HG02571 (cell line): ENCODE results near the gene MAP3K14.
"Not testable (repeated sequence)": the region's sequence is repeated elsewhere in the genome, so short reads cannot be mapped to it uniquely, and the experiment has no call there.

ENCODE experiments used
- ATAC-seq: cut with Tn5 transposase; IDR thresholded peaks from one replicate; pipeline ENCODE4 v1.9.1; 2021; ENCODE audit warnings: mild to moderate bottlenecking, moderate library complexity; ENCODE audit not compliant: unreplicated experiment

MAP3K14 gene

DNA sequence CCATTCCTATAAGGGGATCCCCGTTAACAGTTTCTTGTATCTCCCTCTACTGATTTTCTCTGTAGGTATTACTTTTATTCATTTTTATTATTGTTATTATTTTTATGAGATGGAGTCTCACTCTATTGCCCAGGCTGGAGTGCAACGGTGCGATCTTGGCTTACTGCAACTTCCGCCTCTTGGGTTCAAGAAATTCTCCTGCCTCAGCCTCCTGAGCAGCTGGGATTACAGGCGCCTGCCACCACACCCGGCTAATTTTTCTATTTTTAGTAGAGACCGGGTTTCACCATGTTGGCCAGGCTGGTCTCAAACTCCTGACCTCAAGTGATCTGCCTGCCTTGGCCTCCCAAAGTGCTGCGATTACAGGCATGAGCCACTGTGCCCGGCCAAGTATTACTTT is 14.6 kb downstream of the MAP3K14 start:
- not testable (repeated sequence) for ATAC-seq

DNA sequence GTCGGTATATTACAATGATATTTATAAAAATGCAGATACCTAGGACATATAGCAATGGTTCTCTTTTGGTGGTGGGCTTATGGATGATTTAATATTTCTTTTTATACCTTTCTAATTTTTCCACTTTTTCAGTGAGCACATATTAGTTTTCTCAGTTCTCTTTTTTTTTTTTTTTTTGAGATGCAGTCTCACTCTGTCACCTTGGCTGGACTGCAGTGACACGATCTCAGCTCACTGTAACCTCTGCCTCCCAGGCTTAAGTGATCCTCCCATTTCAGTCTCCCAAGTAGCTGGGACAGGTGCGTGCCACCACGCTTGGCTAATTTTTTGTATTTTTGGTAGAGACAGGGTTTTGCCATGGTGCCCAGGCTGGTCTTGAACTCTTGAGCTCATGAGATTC is 15.1 kb downstream of the MAP3K14 start:
- no peak for ATAC-seq

DNA sequence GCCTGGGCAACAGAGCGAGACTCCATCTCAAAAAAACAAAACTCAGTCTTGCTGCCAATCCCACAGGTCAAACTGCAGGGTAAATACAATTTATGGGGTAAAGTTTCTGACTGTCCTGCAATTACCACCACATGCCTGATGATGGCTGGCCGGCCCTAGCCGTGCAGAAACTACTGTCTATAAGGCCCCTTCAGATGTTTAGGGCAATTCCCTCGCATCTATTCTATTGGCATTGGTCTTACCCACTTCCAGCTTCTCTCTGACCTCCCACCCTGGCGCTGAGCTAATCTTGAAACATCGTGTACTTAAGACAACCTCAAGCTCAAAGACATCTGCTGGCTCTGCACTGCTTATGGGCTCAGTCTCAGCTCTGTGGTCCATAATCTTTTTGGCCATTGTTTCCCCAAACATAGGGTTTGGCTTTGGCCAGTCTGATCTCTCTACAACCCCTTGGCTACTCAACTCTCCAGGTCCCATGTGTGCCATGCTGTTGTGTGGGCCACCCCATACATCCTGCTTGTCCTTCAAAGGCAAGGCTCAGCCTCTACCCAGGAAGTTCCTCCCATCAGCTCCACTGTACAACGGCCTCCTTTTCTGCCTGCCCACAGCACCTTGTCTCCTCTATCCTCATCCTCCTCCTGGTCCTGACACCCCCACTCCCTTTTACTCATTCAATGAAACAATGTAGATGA is 16.6 kb downstream of the MAP3K14 start:
- no peak for ATAC-seq

DNA sequence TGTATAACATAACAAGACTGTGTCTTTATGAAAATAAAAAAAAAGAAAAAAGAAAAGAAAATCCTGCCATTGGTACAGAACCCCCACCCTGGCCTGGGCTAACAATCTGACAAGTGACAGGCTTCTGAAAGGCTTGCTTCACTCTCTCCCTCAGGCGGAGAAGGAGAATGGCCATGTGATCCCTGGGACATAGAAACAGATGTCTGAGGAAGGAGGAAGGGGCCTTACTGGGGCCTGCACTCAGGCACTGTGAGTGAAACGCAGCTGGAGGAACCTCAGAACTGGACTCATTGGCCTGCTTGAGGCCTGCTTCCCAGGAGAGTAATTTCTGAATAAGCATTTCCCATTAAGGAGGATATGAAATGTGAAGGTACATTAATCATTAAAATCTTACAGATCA is 17.5 kb downstream of the MAP3K14 start:
- no peak for ATAC-seq

DNA sequence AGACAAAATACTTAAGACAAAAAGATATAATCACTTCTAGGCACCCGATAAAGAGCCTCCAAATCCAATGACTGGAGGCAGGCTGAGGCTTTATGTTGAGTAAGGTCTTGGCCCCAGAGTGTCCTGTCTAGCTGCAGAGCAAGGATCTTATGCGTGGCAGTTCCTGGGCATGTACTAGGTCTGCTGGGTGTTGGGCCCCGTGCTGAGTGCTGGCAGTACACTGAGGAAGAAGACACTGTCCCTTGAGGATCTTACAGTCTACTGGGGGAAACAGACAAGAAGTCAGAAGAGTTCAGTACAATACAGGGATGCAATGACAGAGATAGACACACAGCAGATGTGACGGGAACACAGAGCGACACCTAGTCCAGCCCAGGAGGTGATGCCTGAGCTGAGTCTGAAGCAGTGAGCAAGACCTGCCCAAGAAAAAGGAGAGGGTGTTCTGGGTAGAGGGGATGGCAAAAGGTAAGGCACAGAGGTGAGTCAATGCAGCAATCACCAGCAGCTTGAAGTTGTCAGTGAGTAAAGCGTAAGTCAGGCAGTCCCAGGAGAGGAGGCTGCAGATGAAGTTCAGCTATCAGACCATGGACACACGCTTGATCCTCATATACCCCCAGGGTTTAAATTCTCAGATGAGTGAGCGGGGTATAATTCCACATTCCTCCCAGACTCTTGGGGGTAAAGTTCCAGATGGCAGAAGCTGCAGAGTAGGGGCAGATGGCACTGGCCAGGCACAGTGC is 18.1 kb downstream of the MAP3K14 start:
- no peak for ATAC-seq

DNA sequence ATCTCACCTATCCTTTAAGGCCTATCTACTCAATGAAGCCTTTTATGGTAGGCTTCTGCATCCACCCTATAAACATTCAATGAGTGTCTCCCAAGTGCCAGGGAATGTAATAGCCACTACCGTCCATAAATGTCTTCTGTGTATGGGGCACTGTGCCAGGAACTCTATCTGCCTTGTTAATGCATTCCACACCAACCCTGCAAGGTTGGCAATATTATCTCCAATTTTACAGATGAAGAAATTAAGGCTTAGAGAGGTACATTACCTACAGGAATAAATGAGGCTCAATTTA is 20.0 kb downstream of the MAP3K14 start:
- ATAC-seq, result no peak

DNA sequence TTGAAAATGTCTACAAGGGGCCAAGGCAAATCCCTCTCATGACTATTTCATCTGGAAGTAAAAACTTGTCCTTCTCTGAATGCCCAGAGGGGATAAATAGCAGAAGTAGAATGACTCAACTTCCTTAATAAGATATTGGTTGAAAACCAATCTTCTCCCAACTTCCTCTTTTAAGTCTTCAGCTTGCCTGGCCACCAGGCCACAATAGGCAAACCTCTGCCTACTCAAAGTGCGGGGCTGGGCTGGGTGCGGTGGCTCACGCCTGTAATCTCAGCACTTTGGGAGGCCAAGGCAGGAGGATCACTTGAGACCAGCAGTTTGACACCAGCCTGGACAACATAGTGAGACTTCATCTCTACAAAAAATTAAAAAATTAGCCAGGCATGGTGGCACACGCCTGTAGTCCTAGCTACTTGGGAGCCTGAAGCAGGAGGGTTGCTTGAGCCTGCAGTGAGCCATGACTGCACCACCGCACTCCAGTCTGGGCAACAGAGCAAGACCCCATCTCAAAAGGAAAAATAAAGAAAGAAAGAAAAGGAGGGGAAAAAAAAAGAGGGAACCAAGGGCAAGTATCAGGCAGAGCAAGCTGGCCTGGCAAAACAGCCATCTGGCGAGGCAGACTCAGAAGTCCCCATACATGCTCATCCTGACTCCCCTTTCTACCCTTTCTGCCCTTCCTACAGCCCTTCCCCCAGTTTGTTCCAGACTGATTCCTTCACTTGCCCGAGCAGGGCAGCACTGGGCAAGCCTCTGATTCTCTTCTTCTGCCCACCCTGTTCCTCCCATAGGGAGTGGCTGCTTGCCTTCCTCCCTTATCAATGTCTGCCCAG is 20.6 kb downstream of the MAP3K14 start:
- ATAC-seq, result no peak

DNA sequence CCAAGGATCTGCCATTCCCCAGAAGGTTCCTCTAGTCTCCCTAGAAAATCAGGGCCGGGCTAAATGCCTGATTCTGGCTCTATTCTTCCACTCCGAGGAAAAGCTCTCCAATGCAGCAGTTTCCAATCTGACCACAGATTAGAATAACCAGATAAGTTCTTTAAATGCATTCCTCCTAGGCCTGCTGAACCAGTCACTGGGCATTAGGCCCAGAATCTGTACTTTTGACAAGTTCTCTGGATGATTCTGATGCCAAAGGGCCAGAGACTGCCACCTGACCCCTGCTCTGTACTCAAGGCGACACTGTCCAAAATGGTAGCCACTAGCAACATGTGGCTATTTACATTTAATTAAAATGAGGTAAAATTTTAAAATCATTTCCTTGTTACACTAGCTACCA is 22.3 kb downstream of the MAP3K14 start:
- no peak for ATAC-seq

DNA sequence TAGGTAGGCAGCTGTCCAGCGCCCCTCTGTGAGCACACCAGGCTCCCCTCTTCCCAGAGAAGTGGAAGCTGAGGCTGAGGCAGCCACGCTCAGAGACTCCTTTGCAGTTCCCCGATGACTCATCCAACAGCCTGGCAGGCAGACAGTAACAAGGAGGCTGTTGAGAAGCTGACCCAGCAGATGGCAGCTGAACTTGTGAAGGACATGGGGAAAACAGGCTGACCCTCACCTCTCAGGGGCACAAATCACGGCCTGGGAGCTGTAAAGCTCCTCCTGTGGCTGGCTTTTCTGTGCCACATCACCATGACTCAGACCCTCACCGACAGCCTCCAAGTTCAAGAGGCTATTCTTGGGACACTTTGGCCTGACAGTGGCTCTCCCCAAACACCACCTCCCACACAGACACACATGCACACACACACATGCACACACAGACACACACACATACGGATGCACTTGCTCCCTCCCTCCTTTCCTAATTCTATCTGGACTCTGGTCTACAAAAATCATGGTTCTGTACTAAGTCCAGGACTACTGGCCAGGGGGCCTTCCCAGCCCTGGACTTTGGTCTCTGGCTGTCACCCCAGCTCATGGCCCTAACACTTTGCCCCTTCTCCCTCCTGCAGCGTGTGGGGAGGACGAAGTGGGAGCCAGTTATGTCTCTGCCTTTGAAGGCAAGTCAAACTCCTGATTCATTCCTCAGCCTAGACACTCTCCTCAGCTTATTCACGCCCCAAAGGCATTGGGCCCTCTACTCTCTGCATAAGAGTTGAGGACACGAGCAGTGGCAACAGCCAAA is 23.2 kb downstream of the MAP3K14 start:
- ATAC-seq, result no peak

DNA sequence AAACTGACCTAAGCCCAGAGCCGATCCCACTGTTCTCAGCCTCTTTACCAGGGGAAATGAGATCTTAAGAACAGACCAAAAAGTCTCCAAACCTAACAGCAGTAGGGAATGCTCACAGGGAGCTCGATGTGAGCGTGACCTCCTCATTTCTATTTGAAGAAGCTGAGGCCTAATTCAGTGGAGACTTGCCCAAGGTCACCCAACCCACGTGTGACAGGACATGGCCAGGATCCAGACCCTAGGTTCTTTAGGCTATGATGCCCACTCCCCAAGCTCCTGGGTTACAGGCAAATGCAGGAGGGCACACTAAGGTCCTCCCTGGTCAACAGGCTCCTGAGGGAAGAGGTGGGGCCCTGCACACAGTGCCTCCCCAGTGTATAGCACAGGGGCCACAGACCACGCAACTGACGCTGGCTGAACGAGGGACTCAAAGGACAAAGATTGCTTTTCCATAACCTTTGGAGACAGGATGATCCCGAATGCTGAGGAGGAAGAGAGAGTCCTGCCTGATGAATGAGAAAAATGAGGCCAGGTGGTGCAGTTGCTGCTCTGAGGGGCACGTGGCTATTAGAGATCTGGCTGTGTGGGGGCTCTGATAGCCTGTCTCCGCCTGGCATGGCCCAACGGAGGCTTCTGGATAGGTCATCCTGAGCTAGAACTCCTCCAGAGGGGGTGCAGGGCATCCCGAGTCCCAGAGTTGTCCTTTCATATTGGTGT is 24.0 kb downstream of the MAP3K14 start:
- ATAC-seq, result no peak

DNA sequence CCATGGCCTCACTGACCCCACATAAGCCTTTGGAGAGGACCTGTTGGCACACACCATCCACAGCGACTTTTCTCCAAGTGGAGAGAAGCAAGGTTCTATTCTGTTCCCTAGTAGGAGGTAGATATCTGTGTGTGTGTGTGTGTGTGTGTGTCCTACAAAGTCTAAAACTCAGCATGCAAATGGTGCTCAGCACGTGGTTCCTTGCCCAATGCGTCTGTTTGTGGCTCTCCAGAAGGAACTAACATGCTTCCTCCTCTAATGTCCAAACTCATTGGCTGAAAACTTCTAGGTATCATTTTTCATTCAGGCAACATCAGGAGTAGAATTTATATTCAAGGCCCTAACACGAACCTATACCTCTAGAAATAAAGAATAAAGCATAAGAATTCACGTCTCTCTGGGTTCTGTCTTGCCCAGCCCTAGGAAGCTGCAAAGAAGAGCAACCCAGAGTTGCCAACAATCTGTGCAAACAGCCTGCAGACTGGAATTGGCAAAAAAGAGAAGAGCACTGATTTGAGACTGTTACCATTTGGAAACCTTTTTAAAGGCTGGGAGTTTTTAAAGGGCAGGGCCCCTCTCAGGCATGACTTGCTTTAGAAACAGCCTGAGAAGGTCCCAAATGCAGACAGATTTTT is 25.5 kb downstream of the MAP3K14 start:
- no peak for ATAC-seq

DNA sequence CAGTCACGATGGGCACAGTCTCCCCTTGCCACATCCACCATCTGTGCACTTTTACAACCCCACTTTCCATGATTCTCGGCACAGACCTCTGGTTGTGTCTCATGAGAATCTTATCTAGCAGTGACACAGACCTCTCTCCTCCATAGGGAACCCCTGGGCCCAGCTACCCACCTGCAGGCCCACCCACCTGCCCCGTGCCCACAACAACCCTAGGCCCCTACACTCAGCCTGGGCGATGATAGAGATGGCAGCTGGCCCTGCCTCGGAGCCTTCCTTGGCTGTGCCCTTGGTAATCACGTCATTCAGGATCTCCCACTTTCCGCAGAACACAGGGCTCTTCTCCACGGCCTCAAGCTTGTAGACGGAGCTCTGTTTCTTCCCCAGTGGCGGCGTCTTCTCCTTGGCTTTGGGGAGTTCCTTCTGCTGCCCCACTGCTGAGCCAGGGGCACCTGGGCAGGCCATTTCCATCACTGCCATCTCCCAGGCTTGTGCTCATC is 26.5 kb downstream of the MAP3K14 start:
- ATAC-seq, result no peak

DNA sequence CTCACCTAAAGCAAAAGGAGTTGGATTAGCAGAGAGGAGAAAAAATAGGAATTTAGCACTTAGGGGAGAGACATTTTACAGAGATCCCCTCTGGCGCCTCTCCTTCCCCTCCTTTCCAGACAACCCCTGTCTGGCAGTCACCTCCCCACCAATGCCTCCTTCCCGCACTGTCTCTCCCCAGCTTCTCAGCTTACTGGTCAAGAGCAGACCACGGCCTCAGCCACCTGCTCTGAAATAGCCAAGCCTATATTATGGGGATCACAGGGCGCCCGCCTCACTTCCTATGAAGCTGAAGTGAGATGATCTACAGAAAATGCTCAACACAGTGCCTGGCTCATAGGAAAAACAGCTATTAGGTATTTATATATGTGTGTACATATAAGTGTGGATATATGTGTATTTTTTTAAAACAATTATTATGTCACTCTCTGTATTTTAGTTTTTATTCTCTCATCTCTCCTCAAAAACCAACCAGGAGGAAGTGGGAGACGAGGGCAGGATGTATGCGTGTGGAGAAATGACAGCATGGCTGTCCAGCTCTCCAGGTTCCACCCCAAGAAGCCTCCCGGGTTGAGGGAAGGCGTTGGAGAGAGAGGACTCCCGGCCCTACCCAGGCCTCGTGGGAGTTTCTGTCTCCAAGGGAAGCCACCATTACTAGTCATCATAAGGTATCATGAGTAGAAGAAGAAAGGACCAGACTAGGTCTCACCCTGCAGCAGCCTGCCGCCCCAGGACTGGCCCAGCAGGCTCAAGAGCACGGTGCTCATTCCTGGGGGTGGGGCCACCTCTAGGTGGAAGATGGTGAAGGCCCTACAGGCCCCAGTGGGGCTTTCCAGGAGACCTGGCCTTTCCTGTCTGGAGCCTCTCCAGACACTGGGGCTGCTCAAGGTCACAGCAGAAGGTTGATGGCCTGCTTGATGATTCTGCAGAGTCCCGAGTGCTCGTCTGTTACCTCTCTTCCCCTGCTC is 27.2 kb downstream of the MAP3K14 start:
- no peak for ATAC-seq

DNA sequence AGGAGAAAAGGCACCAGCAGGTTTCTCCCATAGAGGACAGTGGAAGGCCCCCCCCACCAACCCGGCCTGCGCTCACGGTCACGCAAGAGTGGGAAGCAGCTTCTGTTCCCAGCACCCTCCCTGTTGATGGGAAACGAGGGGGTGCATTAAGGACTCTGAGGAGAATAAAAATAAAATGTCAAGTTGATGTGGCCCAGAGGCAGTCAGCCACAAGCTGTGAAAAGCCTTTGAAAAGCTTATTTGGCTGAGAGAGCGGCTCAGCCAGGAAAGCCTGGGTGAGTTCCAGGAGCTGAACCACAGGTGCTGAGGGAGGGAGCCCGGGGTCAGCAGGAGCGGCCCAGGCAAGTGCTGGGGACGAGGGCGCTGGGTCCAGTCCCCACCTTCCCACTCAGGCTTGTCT is 28.0 kb downstream of the MAP3K14 start:
- ATAC-seq, result no peak

DNA sequence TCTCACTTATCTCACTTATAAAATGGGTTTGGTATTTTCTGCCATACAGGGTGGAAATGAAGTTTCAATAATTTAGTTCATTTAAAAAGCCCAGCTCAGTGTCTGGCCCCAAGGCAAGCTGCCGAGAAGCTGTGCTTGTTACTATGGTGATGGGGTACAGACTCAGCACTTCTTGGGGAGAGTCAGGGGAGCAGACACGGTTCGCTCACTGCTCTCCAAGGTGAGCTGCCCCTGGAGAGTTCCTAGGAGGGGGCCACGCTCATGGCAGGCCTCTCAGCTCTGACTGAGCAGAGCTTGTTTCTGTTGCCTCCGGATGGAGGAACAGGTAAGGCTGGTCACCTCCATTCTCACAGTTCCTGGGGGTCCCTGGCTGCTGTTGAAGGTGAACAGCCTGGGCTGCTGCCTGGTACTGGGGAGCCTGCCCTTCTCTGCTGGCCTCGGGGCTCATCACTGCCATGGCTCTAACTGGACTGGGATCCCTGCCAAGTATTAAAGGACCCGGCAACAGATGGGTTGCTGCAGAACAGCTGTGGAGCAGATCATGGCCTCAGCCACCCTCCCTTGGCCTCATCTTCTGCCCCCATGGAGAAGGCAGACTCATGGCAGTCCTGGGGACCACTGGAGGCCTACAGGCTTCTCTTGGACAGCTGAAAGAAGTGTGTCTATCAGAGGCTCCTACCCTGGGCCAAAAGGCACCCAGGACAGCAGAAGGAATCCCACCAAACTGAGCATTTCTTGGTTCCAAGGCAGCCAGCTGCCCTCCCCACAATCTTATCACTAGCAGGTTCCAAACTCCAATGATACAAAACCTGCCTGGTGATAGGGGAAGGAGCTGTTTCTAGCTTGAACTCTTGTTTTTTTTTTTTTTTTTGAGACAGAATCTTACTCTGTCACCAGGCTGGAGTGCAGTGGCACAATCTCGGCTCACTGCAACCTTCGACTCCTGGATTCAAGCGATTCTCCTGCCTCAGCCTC is 29.0 kb downstream of the MAP3K14 start:
- no peak for ATAC-seq

DNA sequence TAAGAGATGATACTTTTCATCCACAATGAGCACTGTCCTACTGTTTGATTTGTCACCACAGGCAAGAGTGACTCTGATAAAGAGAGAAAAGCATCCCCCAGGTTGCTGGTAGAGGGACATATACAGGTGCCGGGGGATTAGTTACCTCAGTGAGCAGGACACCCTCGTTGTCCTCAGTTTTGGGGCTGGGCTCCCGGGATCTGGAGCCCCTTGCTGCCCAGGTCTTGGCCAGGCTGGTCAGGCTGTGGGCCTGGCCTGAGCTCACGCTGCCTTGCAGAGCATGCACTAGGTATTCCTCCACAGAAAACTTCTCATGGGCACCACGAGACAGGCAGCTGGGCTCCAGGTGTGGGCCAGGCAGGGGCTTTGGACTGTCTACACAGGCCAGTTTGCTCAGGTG is 30.5 kb downstream of the MAP3K14 start:
- no peak for ATAC-seq
